ENCODE data around the gene PIGBOS1.
A peak's percentile ranks its signal among the peaks of the same experiment; 100 is the strongest.
"Not testable (repeated sequence)": the region's sequence is repeated elsewhere in the genome, so short reads cannot be mapped to it uniquely, and the experiment has no call there.

Gene PIGBOS1

GRCh38 chr15:55319537-55320237 lies 764 bp upstream of the PIGBOS1 start:
- Histone ChIP-seq H3K9me3 (ENCODE audit: control insufficient read depth in 2 of 2, low read length in 2 of 2) (no peaks in the 10 kb centered on the region), H3K4me3 (ENCODE audit: low read length in 2 of 2) (peak overlapping the region; percentile 98 to 99), H3K4me1 (ENCODE audit: control insufficient read depth in 2 of 2, insufficient read depth in 2 of 2, low read length in 2 of 2) (peaks cover 2 to 4% of the 10 kb centered on the region in 2 donors), H3K27me3 (ENCODE audit: control insufficient read depth in 2 of 2, insufficient read depth in 2 of 2, low read length in 2 of 2) (no peaks in the 10 kb centered on the region), H3K27ac (ENCODE audit: low read depth in 2 of 2, low read length in 2 of 2) (peak overlapping the region; percentile 86 to 89), H3K9ac (ENCODE audit: low read depth in 1 of 2, low read length in 2 of 2) (peak overlapping the region; percentile 84 to 94), H3K36me3 (ENCODE audit: control insufficient read depth in 2 of 2, insufficient read depth in 2 of 2, low read length in 2 of 2) (no peaks in the 10 kb centered on the region)

DNA sequence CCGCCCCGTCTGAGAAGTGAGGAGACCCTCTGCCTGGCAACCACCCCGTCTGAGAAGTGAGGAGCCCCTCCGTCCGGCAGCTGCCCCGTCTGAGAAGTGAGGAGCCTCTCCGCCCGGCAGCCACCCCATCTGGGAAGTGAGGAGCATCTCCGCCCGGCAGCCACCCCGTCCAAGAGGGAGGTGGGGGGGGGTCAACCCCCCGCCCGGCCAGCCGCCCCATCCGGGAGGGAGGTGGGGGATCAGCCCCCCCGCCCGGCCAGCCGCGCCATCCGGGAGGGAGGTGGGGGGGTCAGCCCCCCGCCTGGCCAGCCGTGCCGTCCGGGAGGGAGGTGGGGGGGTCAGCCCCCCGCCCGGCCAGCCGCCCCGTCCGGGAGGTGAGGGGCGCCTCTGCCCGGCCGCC lies 16.1 kb downstream of the PIGBOS1 start:
- H3K9ac ChIP-seq (ENCODE audit: low read depth in 1 of 2, low read length in 2 of 2); H3K27ac ChIP-seq (ENCODE audit: low read depth in 2 of 2, low read length in 2 of 2); H3K27me3 ChIP-seq (ENCODE audit: control insufficient read depth in 2 of 2, insufficient read depth in 2 of 2, low read length in 2 of 2); H3K36me3 ChIP-seq (ENCODE audit: control insufficient read depth in 2 of 2, insufficient read depth in 2 of 2, low read length in 2 of 2); H3K9me3 ChIP-seq (ENCODE audit: control insufficient read depth in 2 of 2, low read length in 2 of 2); H3K4me1 ChIP-seq (ENCODE audit: control insufficient read depth in 2 of 2, insufficient read depth in 2 of 2, low read length in 2 of 2); H3K4me3 ChIP-seq (ENCODE audit: low read length in 2 of 2): not testable (repeated sequence)

GRCh38 chr15:55297315-55297714 lies 21.6 kb downstream of the PIGBOS1 start:
- Histone ChIP-seq H3K4me3 (ENCODE audit: low read length in 2 of 2) (no peak overlapping the region), H3K4me1 (ENCODE audit: control insufficient read depth in 2 of 2, insufficient read depth in 2 of 2, low read length in 2 of 2) (no peaks in the 10 kb centered on the region), H3K9me3 (ENCODE audit: control insufficient read depth in 2 of 2, low read length in 2 of 2) (no peaks in the 10 kb centered on the region), H3K27me3 (ENCODE audit: control insufficient read depth in 2 of 2, insufficient read depth in 2 of 2, low read length in 2 of 2) (no peaks in the 10 kb centered on the region), H3K9ac (ENCODE audit: low read depth in 1 of 2, low read length in 2 of 2) (no peak overlapping the region), H3K27ac (ENCODE audit: low read depth in 2 of 2, low read length in 2 of 2) (no peak overlapping the region), H3K36me3 (ENCODE audit: control insufficient read depth in 2 of 2, insufficient read depth in 2 of 2, low read length in 2 of 2) (no peaks in the 10 kb centered on the region)

DNA sequence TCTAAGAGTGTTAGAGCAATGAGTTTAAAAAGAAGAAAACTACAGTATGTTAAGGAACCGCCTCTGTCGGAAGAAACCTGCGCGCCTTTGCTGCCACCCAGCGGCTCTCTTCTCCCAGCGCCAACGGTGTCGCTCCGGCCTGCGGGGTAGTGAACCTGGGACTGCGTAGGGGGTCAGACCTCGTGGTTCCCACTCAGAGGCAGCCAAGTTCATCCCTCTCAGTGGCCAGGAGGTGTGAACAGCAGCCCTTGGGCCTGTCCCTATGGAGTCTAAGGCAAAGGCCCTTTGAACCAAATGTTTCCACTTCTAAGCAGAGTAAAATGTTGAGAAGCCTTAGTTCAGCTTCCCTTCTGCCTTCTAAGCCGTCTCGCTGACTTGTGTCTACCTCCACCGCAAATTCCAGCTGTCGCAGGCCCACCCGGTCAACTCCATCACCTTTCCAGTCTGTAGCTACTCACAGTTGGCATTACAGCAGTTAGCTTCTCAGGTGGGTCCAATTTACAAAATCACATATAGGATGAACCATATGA lies 28.3 kb downstream of the PIGBOS1 start:
- Histone ChIP-seq H3K27me3 (ENCODE audit: control insufficient read depth in 2 of 2, insufficient read depth in 2 of 2, low read length in 2 of 2) (no peaks in the 10 kb centered on the region), H3K9me3 (ENCODE audit: control insufficient read depth in 2 of 2, low read length in 2 of 2) (no peaks in the 10 kb centered on the region), H3K4me1 (ENCODE audit: control insufficient read depth in 2 of 2, insufficient read depth in 2 of 2, low read length in 2 of 2) (peaks cover 5 to 11% of the 10 kb centered on the region in 2 donors), H3K4me3 (ENCODE audit: low read length in 2 of 2) (peak overlapping the region; percentile 85 to 96), H3K36me3 (ENCODE audit: control insufficient read depth in 2 of 2, insufficient read depth in 2 of 2, low read length in 2 of 2) (no peaks in the 10 kb centered on the region), H3K9ac (ENCODE audit: low read depth in 1 of 2, low read length in 2 of 2) (peak overlapping the region; percentile 93 to 94), H3K27ac (ENCODE audit: low read depth in 2 of 2, low read length in 2 of 2) (peak overlapping the region; percentile 91 to 92)

DNA sequence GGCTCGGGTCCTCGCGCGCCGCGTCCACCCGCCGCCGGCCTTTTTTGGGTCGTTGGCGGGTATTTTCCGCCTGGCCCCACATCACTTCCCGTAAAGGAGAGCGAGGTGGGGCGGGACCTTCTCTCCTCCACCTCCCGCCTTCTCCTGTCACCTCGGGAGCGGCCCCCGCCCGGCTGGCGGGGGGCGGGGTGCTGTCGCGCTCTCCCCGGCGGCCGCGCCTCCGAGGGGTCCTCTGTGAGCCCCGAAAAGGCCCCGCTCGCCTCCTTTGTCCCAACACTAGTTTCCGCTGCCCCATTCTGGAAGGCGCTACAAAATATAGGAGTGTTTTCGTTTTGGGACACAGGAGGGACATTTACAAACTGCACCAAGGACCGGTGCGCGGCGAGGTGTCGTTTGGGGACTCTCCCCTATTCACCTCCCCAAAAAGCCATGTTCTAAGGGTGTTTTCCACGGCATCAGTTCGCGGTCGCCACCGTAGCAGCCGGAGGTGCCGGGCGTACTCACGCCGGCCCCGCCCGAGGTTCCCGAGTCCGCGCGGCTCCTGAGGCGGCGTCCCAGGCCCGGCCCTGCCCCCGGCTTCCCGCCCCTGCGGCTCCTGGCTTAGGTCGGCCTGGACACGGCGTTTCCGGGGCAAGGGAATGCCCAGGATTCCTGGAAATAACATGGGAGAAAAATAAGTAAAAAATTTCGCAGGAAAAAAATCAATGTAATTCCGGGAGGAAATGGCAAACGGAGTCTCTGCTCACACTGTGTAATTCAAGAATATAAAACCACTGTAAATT lies 29.0 kb downstream of the PIGBOS1 start, which contains the start of gene RAB27A:
RAB27A (minus strand) TSS at position 68 of the 782 bp plus-strand sequence. CDS start 54,879 bp downstream, outside the sequence.
- Histone ChIP-seq H3K4me3 (ENCODE audit: low read length in 2 of 2) (peak within 1 kb of the TSS; percentile 85 to 96), H3K4me1 (ENCODE audit: control insufficient read depth in 2 of 2, insufficient read depth in 2 of 2, low read length in 2 of 2) (peaks cover 7 to 11% of the 10 kb centered on the region in 2 donors)

GRCh38 chr15:55289011-55289745 lies 29.7 kb downstream of the PIGBOS1 start:
- H3K4me1 ChIP-seq (ENCODE audit: control insufficient read depth in 2 of 2, insufficient read depth in 2 of 2, low read length in 2 of 2), result peaks cover 7 to 11% of the 10 kb centered on the region in 2 donors

More for the DNA sequence above, 29.0 kb downstream of the PIGBOS1 start, which contains the start of gene RAB27A:
- peak within 1 kb of the TSS; percentile 93 to 94 for H3K9ac ChIP-seq (ENCODE audit: low read depth in 1 of 2, low read length in 2 of 2)
- peak within 1 kb of the TSS; percentile 91 to 92 for H3K27ac ChIP-seq (ENCODE audit: low read depth in 2 of 2, low read length in 2 of 2)
- no peaks in the 10 kb centered on the region for H3K9me3 ChIP-seq (ENCODE audit: control insufficient read depth in 2 of 2, low read length in 2 of 2)
- H3K36me3 ChIP-seq (ENCODE audit: control insufficient read depth in 2 of 2, insufficient read depth in 2 of 2, low read length in 2 of 2), result no peaks in the 10 kb centered on the region
- no peaks in the 10 kb centered on the region for H3K27me3 ChIP-seq (ENCODE audit: control insufficient read depth in 2 of 2, insufficient read depth in 2 of 2, low read length in 2 of 2)

GRCh38 chr15:55288006-55288717 lies 30.8 kb downstream of the PIGBOS1 start:
- no peaks in the 10 kb centered on the region for H3K9me3 ChIP-seq (ENCODE audit: control insufficient read depth in 2 of 2, low read length in 2 of 2)
- peak overlapping the region; percentile 85 to 96 for H3K4me3 ChIP-seq (ENCODE audit: low read length in 2 of 2)
- no peak overlapping the region for H3K27ac ChIP-seq (ENCODE audit: low read depth in 2 of 2, low read length in 2 of 2)
- no peaks in the 10 kb centered on the region for H3K36me3 ChIP-seq (ENCODE audit: control insufficient read depth in 2 of 2, insufficient read depth in 2 of 2, low read length in 2 of 2)
- H3K4me1 ChIP-seq (ENCODE audit: control insufficient read depth in 2 of 2, insufficient read depth in 2 of 2, low read length in 2 of 2), result peaks cover 7 to 11% of the 10 kb centered on the region in 2 donors
- H3K27me3 ChIP-seq (ENCODE audit: control insufficient read depth in 2 of 2, insufficient read depth in 2 of 2, low read length in 2 of 2), result no peaks in the 10 kb centered on the region
- H3K9ac ChIP-seq (ENCODE audit: low read depth in 1 of 2, low read length in 2 of 2), result no peak overlapping the region

More at GRCh38 chr15:55289011-55289745, 29.7 kb downstream of the PIGBOS1 start:
- peak overlapping the region; percentile 85 to 96 for H3K4me3 ChIP-seq (ENCODE audit: low read length in 2 of 2)
- H3K36me3 ChIP-seq (ENCODE audit: control insufficient read depth in 2 of 2, insufficient read depth in 2 of 2, low read length in 2 of 2), result no peaks in the 10 kb centered on the region
- no peaks in the 10 kb centered on the region for H3K27me3 ChIP-seq (ENCODE audit: control insufficient read depth in 2 of 2, insufficient read depth in 2 of 2, low read length in 2 of 2)
- H3K9ac ChIP-seq (ENCODE audit: low read depth in 1 of 2, low read length in 2 of 2), result peak overlapping the region; percentile 93 to 94
- H3K27ac ChIP-seq (ENCODE audit: low read depth in 2 of 2, low read length in 2 of 2), result peak overlapping the region; percentile 91 to 92
- no peaks in the 10 kb centered on the region for H3K9me3 ChIP-seq (ENCODE audit: control insufficient read depth in 2 of 2, low read length in 2 of 2)

GRCh38 chr15:55286442-55287189 lies 32.3 kb downstream of the PIGBOS1 start:
- H3K9ac ChIP-seq (ENCODE audit: low read depth in 1 of 2, low read length in 2 of 2); H3K27me3 ChIP-seq (ENCODE audit: control insufficient read depth in 2 of 2, insufficient read depth in 2 of 2, low read length in 2 of 2); H3K36me3 ChIP-seq (ENCODE audit: control insufficient read depth in 2 of 2, insufficient read depth in 2 of 2, low read length in 2 of 2); H3K4me3 ChIP-seq (ENCODE audit: low read length in 2 of 2); H3K9me3 ChIP-seq (ENCODE audit: control insufficient read depth in 2 of 2, low read length in 2 of 2); H3K27ac ChIP-seq (ENCODE audit: low read depth in 2 of 2, low read length in 2 of 2): not testable (repeated sequence)
- H3K4me1 ChIP-seq (ENCODE audit: control insufficient read depth in 2 of 2, insufficient read depth in 2 of 2, low read length in 2 of 2), result peaks cover 7 to 11% of the 10 kb centered on the region in 2 donors

DNA sequence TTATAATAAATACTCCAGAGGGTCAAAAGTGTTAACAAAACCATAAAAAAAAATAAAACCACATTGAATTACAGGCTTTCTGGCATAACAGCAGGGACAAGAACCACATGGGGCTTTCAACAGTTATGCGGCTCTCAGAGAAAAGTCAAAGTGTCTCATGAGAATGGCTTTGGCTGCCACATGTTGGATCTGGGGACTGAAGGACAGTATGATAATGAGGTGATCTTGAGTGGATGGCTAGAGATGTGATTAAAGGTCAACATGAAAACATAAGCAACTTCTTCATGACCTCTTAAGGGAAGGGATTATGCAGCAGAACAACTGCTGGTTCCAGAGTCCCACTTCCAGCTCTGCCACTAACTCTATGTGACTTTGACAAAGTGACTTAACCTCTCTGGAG lies 34.5 kb downstream of the PIGBOS1 start:
- no peaks in the 10 kb centered on the region for H3K27me3 ChIP-seq (ENCODE audit: control insufficient read depth in 2 of 2, insufficient read depth in 2 of 2, low read length in 2 of 2)
- no peaks in the 10 kb centered on the region for H3K9me3 ChIP-seq (ENCODE audit: control insufficient read depth in 2 of 2, low read length in 2 of 2)
- H3K4me3 ChIP-seq (ENCODE audit: low read length in 2 of 2), result no peak overlapping the region
- H3K36me3 ChIP-seq (ENCODE audit: control insufficient read depth in 2 of 2, insufficient read depth in 2 of 2, low read length in 2 of 2), result no peaks in the 10 kb centered on the region
- H3K4me1 ChIP-seq (ENCODE audit: control insufficient read depth in 2 of 2, insufficient read depth in 2 of 2, low read length in 2 of 2), result peaks cover 7% of the 10 kb centered on the region in 2 donors
- H3K27ac ChIP-seq (ENCODE audit: low read depth in 2 of 2, low read length in 2 of 2), result no peak overlapping the region
- no peak overlapping the region for H3K9ac ChIP-seq (ENCODE audit: low read depth in 1 of 2, low read length in 2 of 2)
